Measurements from ENCODE around the gene MKRN2OS.

Gene MKRN2OS, protein sequence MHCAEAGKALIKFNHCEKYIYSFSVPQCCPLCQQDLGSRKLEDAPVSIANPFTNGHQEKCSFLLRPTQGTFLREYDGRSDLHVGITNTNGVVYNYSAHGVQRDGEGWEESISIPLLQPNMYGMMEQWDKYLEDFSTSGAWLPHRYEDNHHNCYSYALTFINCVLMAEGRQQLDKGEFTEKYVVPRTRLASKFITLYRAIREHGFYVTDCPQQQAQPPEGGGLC

DNA sequence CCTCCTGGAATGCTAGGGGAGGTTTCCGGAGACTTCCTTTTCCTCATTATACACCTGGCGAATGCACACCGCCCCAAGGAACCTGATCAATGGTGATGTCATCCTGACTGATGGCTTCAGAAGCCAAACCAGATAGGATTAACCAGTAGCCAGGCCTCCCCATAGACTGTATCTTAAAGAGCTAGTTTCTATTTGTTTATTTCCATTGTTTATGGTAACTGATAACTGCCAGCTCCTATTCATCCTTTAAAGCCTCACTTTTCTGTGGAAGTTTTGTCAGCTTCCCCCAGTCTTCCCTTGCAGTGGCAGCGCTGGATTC is at the start of gene MKRN2OS:
Gene MKRN2OS, minus strand, starts transcription at position 27 of the 319 bp plus-strand sequence. CDS start 35 bp downstream, outside the sequence.
- DNase-seq, result no peak

DNA sequence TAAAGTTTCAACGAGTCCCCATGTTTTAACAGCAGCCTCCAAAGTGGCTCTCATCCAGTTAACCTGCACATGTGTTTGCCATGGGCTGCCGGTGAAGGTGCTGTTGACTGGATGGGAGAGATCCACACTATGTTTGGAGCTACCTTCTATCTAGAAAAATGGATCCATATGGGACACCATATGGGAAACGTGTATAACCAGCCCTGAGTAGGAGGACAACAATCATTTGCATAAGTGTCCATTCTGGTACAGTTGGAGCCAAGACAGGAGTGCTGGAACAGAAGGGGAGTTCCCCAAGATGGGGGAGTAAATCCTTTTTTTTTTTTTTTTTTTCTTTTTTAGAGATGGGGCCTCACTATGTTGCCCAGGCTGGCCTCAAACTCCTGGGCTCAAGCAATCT is 48.2 kb upstream of the MKRN2OS start:
- no peak for DNase-seq

DNA sequence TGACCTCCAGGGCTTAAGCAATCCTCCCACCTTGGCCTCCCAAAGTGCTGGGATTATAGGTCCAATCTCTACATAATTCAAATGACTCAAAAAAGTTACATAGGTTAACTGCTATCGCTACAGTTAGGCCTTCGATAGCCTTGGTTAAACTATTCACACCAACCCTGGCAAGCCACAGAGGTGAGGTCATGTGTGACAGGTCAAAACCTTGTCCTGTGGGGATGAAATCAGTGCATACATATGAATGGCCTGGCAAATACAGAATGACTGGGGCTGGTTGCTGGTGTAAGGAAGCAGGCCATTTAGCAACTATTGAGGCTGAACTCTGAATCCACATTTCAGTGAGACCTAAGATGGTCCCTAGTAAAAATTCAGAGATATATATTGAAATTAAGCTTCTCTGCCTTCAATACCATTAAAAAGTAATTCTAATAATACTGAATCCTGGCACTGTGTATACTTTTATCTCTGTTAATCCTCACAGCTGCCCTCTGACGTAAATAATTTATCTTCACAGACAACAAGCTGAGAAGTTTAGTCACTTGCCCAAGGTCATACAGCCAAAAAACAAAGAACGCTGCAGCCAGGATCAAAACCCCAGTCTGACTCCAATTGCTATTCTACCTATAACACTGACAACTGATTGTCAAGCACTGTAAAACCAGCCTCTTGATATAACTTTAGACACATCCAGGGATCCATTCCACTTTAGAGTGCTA is 46.9 kb upstream of the MKRN2OS start:
- no peak for DNase-seq

DNA sequence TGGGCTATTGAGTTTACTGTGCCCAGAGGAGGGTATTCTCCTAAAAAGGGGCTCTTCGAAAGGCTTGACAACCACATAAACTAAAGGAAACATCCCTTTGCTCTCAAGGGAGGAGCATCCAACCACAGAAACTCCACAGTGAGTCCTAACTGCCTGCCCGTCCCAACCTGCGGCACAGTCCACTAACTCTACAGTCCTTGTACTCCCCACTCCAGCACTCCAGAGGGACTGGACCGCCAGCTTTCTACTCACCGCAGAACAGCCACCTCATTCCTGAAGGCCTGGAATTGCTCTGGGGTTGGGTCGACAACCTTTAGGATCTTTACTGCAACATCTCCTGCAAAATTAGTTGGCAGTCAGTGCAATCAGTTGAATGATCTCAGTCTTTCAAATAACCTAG is 46.2 kb upstream of the MKRN2OS start:
- DNase-seq, result no peak

DNA sequence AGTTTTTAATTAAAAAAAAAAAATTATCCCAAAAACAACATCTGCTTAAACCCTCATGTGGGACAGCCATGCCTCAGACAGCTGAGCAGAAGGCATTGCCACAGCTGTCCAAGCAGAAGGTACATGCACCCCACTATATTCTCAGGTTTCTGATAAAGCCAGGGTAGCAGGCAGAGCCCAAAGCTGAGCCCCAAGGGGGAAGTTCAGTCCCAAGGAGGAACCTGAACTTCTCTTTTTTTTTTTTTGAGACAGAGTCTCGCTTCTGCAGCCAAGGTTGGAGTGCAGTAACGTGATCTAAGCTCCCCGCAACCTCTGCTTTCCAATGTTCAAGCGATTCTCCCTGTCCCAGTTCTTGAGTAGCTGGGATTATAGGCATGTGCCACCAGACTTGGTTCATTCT is 44.8 kb upstream of the MKRN2OS start:
- DNase-seq, result no peak

DNA sequence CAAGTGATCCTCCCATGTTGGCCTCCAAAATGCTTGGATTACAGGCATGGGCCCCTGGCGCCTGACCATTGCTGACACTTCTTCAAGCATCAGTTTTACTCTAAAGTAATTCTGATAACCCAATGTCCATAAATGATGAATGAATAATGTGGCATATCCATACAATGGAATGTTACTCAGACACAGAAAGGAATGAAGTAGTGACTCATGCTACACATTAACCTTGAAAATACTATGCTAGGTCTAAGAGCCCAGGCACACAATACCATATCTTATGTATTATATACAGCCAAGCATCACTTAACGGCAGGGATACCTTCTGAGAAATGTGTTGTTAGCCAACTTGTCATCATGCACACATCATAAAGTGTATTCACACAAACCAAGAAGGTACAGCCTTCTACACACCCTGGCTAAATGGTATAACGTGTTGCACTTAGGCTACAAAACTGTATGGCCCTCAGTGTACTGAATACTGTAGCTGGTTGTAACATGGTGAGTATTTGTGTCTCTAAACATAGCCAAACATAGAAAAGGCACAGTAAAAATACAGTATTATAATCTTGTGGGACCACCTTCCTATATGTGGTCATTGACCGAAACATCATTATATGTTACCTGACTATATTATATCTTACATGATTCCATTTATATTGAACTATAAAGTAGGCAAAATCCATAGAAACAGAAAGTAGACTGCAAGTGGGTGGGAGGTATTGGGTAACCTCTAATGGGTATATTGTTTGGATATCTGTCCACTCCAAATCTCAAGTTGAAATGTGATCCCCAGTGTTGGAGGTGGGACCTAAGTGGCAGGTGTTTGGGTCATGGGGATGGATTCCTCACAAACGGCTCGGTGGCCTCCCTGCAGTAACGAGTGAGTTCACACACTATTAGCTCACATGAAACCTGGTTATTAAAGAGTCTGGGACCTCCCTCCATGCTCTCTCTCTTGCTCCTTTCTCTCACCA is 43.0 kb upstream of the MKRN2OS start:
- DNase-seq, result peak; percentile 62

DNA sequence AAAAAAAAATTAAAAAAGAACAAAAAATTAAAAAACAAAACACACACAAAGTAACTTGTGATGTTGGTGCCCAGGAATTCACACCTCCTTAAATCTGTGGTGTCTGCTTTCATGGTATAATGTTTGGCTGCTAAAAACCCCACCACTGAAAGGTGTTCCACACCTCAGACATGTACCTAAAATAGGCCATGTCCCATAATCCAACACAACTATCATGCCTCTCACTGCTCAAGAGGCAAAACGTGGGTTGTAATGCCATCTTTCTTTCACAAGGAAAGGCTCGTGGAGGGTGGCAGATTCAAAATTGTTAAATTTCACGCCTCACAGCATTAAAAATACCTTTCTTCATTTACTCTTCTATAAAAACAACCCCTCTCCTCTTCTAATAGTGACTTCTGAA is 41.1 kb upstream of the MKRN2OS start:
- no peak for DNase-seq

DNA sequence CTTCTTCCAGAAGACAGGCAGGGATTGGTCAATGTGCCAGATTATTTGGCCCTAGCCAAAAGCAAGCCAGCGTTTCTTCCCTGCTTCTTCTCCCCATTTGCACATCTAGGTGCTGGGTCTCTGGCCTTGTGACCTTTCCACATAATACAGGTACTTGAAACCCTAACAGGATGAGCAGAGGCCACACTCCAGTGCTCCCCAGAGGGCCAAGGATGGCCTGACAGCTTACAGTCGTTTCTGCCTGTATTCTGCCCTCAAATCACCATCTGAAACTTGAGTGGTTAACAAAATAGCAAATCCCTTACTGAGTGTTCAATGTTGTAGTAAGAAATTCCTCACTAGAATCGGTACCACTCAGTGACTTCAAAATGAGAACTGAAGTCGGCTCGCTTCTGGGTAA is 40.7 kb upstream of the MKRN2OS start:
- DNase-seq, result no peak

DNA sequence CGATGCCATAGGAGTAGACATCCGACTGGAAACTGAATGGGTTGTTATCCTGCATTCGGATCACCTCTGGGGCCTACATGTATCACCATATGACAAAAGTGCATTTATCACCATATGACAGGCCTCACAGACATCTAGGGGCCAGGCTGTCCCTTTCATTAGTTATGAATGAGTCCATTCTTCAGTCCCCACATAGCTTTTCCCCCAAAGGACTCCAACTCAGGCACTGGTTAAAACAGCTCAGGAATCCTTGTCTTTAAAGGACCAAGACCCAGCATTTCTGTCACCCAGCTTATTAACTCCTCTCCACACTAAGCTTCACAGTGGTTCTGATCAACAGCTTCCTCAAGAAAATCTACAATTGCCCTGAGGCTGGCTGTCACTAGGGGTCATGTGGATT is 39.9 kb upstream of the MKRN2OS start:
- DNase-seq, result no peak

DNA sequence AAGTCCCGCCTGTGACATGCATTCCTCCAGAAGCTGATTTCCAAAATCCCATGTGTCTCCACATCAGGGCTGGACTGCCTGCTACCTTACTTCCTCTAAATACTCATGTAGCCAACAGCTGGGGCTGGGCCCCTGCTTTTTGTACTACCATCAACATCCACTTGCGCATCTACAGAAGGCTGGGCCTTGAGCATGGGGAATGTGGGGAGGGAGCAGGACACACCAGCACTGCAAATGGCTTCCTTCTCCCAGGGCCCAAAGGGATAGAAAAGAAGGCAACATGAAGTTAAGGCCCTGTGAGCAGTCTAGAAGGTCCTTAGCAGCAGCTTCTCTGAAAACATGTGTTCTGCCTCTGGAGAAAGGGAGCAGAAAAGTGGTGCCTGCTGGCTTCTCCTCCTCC is 38.8 kb upstream of the MKRN2OS start:
- no peak for DNase-seq

DNA sequence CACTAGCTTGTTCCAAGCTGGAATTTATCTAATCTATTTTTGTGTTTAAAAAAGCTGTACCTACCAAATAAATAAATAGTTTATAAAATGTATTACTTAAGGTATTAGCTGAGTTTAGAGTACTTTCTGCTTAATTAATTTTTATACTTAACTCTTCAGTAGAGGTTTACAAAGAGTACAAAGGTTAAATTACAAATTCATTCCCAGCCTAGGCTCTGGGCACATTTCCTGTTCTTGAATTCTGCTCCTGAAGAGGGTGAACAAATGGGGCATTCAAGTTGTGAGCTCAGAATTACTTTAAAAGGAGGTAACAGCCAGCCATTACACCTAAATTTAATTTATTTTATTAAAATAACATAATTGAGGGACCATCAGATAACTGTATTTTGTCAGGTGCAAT is 38.0 kb upstream of the MKRN2OS start:
- no peak for DNase-seq

DNA sequence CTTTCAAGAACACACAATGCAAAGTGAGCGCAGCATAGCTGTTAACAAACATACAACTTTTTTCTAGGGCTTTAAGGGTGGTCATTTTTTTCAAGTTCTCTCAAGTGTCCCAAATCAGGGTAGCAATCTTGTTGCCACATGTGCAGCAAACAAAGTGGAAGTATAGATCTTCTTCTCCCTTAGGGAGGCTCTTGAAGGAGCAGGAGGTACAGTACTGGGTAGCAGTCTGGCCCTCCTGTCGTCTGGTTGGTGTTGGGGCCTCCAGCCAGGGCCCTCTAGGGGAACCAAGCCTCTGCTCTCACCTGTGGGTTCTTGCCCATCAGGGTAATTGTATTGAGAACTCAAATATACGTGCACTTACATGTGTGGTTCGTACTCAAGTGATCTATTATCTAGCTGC is 37.4 kb upstream of the MKRN2OS start:
- DNase-seq, result no peak

DNA sequence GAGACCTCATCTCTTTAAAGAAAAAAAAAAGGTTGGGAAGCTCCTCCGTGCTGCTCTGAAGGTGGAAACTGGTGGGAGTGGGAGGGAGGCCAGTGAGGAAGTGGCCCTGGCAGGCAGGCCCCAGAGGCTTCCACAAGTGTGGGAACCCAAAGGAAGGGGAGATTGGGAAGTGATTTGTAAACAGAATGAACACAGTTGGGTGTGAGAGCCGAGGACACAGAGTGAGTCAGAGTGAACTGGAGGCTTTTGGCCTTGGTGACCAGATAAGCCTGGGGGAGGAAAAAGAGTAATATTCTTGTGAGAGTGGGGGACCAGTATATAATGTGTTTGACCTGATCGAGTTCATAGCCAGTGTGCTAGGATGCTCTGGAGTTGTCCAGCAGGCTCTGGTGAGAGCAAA is 34.6 kb upstream of the MKRN2OS start:
- DNase-seq, result no peak

DNA sequence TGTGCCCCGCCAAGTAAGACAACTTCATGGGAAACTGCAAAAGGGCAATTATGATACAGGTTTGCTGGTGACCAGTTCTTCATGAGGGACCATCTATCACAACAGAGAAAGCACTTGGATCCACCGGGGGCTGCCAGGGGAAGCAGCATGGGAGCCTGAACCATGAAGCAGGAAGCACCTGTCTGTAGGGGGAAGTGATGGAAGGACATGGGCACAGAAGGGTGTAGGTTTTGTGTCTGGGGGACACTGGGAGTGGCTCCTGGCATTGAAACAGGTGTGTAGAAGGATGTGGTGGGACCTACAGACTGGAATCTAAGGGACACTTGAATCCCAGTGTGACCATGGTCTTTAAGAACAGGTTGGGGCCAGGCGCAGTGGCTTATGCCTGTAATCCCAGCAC is 34.2 kb upstream of the MKRN2OS start:
- no peak for DNase-seq

DNA sequence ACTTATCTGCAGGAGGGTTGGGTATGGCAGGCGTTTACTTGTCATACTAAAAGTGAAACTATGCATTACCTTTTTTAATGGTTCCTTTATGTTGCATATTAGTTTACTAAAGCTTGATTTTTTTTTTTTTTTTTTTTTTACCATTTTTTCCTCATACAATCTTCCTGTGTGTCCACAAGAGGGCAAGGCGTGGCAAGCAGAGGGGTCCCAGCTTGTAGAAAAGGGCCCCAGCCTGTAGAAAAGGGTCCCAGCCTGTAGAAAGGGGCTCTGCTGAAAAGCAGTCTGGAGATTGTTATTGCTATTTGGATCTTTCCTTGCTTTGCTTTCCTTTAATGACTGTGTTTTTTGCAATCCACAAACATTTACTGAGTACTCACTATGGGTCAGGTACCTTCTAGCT is 33.4 kb upstream of the MKRN2OS start:
- no peak for DNase-seq

DNA sequence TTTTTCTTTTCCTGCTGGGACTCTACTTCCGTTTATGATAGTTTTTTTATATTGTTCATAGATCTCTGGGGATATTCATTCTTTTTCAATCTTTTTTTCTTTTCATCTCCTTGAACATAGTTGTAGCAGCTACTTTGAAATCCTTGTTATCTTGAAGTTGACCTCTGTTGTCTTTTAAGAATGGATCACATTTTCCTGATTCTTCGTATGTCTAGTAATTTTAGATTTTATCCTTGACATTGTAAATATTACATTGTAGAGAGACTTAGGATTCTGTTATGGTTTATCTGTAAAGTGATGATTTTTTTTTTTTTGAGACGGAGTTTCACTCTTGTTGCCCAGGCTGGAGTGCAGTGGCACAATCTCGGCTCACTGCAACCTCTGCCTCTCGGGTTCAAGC is 32.1 kb upstream of the MKRN2OS start:
- DNase-seq, result no peak

DNA sequence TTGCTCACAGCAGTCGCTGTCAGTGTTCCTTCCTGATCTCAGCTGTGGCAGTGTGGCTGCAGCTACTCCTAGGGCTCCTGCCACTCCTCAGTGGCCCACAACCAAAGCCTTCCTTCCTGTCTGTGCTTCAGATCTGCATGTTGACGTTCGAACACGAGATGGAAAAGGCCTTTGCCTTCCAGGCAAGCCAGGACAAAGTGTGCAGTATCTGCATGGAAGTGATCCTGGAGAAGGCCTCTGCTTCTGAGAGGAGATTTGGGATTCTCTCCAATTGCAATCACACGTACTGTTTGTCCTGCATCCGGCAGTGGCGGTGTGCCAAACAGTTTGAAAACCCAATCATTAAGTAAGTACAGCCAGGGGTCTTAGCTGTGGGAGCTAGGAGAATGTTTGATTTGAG is 29.4 kb upstream of the MKRN2OS start:
- DNase-seq, result no peak

DNA sequence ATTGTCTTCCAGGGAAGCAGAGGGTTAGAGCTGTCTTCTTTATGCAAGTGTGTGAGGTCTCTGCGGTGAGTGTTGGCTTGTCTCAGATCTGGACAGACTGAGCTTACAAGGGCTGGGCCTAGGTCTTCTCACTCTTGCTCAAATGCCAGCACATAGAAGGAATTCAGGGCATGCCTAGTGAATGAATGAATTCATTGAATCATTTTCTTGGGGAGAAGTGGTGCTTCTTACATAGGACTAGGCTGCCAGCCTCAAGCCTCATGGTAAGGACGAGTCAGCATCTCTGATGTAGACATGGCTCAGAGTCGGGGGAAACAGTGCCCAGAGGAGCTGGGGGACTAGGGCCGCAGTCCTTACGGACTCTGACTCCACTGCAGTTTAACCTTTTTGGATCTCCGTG is 28.8 kb upstream of the MKRN2OS start:
- no peak for DNase-seq

DNA sequence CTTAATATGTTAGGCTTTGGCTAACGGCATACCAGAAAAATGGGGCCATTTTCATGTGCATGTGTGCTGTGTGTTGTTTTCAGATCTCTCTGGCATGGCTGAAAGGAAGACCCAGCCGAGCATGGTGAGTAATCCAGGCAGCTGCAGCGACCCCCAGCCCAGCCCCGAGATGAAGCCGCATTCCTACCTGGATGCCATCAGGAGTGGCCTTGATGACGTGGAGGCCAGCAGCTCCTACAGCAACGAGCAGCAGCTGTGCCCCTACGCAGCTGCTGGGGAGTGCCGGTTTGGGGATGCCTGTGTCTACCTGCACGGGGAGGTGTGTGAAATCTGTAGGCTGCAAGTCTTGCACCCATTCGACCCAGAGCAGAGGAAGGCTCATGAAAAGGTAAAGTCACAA is 26.7 kb upstream of the MKRN2OS start:
- DNase-seq, result no peak

DNA sequence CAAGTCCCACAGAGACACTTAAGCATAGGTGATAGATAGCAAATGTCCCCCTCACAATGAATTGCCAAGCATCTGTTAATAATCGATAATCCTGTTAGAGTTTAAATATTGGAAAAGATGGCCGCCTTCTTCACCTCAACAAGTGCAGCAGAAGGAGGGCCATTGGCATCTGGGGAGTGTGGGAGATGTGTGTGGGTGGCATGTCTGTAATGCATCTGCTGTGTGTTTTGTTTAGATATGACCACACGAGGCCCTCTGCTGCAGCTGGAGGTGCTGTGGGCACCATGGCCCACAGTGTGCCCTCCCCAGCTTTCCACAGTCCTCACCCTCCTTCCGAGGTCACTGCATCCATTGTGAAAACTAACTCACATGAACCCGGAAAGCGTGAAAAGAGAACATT is 24.5 kb upstream of the MKRN2OS start:
- no peak for DNase-seq

DNA sequence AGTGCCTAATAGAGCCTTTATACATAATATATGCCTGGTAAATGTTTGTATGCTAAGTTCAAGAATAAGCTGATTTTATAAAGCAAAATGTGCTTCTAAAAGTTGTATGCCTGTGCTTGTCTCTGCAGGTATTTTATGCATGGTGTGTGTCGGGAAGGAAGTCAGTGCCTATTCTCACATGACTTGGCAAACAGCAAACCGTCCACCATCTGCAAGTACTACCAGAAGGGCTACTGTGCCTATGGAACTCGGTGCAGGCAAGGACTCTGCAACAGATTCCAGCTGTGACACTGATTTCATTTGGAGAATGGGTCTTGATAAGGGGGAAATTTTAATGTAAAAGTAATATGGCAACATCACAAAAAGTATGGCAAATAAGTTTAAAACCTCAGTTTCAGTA is 23.4 kb upstream of the MKRN2OS start:
- no peak for DNase-seq

DNA sequence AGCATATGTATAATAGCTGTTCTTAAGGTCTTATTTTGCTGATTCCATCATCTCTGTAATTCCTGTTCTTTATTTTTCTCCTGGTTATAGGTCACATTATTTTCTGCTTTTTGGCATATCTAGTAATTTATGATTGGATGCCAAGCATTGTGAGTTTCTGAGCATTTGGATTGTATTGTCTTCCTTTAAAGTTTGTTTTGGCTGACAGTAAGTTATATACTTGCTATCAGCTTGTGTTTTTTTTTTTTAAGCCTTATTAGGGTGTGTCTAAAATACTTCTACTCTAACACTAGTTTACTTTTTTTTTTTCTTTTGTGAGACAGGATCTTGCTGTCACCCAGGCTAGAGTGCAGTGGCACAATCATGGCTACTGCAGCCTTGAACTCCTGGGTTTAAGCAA is 21.7 kb upstream of the MKRN2OS start:
- no peak for DNase-seq

DNA sequence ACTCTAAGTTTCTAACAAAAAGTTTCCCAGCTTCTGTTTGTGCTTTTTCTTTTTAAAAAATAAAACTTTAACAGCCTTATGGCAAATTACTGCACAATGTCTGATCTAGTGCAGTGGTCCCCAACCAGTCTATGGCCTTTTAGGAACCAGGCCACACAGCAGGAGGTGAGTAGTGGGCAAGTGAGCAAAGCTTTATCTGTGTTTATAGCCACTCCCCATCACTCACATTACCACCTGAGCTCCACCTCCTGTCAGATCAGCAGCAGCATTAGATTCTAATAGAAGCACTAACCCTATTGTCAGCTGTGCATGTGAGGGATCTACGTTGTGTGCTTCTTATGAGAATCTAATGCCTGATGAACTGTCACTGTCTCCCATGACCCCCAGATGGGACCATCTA is 17.2 kb upstream of the MKRN2OS start:
- DNase-seq, result no peak

DNA sequence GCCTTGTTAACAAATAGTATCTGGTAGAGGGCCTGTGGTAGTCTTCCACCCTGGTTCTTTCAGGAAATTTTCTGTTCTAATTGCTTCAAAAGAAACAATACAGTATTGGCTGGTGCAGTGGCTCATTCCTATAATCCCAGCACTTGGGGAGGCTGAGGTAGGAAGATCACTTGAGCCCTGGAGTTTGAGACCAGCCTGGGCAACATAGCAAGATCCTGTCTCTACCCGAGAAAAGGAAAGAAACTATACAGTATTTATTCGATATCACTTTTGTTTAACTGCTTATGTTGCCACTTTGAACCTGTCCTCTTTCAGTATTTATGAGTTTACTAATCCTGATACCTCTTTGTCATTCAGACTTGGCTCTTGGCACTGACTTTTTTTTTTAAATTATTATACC is 16.1 kb upstream of the MKRN2OS start:
- no peak for DNase-seq
